VCaP (cell line): ENCODE data around the gene IQCK.
"Not testable (repeated sequence)": the region's sequence is repeated elsewhere in the genome, so short reads cannot be mapped to it uniquely, and the experiment has no call there.

Experiments
- H3K27ac ChIP-seq: fragments of 450-650 bp; 2 replicates; pipeline ENCODE4 v1.5.1; 2017
- TF ChIP-seq, protein P1 (sequence below): fragments of 450-650 bp; conservative IDR thresholded peaks from 2 replicates; pipeline ENCODE4 v1.5.1; 2017; ENCODE audit warnings: mild to moderate bottlenecking, moderate library complexity

The IQCK gene, protein sequence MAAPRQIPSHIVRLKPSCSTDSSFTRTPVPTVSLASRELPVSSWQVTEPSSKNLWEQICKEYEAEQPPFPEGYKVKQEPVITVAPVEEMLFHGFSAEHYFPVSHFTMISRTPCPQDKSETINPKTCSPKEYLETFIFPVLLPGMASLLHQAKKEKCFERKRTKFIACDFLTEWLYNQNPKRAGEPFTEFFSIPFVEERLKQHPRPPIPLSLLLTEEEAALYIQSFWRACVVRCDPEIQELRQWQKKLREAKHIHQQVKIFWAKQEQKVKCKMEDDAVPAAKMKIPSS

DNA sequence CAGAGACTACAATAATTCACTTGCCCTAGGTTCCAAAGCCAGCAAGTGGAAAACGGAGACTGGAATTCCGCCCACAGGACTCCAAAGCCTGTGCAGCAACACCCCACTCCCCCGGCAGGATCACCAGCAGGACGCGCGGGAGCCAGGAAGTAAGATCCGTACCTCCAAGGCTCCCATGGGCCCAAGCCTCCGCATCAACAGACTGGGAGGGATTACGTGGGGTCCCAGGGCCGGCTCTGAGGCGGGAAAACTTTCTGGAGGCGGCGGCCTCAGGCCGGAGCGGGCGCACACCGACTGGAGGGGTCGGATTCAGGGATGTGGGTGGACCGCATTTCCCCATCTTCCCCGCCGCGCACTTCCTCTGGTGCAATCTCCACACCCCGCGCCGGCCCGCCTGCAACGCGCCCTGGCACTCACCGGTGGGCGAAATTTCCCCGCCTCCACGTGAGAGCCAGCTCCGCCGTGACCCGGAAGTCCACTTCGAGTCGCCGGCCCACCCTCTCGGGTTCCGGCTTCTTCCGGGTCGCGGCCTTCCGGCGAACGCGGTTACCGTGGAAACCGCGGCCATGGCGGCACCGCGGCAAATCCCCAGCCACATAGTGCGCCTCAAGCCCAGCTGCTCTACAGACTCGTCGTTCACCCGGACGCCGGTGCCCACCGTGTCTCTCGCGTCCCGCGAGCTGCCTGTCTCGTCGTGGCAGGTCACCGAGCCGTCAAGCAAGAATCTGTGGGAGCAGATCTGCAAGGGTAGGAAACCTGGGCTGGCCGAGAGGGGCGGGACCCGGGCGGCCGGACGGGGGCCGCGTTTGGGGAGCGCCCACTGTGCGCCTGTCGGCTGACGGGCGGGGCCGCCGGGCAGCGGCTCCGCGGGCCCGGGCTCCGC is at the start of gene IQCK, which contains the start of gene KNOP1:
Gene IQCK, plus strand, starts transcription at position 531 of the 883 bp plus-strand sequence. Its CDS starts 36 bp downstream, at position 567.
Gene KNOP1, minus strand, starts transcription at position 487 of the 883 bp plus-strand sequence. CDS start 3,192 bp downstream, outside the sequence.
- H3K27ac ChIP-seq: peak within 1 kb of the TSS; percentile 71
- TF ChIP-seq, protein P1, sequence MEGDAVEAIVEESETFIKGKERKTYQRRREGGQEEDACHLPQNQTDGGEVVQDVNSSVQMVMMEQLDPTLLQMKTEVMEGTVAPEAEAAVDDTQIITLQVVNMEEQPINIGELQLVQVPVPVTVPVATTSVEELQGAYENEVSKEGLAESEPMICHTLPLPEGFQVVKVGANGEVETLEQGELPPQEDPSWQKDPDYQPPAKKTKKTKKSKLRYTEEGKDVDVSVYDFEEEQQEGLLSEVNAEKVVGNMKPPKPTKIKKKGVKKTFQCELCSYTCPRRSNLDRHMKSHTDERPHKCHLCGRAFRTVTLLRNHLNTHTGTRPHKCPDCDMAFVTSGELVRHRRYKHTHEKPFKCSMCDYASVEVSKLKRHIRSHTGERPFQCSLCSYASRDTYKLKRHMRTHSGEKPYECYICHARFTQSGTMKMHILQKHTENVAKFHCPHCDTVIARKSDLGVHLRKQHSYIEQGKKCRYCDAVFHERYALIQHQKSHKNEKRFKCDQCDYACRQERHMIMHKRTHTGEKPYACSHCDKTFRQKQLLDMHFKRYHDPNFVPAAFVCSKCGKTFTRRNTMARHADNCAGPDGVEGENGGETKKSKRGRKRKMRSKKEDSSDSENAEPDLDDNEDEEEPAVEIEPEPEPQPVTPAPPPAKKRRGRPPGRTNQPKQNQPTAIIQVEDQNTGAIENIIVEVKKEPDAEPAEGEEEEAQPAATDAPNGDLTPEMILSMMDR: no peak

DNA sequence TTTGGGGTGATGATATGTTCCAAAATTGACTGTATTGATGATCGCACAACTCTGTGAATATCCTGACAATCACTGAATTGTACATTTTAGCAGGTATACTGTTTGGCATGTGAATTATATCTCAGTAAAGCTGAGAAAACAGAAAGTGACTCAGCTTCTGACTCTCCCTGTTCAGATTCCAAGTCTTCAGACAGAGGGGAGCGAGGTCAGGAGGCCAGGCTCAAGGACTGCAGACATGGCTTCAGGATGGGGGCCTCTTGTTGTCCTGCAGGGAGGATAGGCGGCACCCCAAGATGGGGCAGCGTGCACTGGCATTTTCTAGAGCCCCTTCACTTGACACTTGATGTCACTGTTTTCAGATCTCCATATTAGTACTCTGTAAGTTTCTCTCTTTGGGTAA is 45.7 kb upstream of the IQCK start:
- TF ChIP-seq, protein P1: no peak
- no peak overlapping the region for H3K27ac ChIP-seq

DNA sequence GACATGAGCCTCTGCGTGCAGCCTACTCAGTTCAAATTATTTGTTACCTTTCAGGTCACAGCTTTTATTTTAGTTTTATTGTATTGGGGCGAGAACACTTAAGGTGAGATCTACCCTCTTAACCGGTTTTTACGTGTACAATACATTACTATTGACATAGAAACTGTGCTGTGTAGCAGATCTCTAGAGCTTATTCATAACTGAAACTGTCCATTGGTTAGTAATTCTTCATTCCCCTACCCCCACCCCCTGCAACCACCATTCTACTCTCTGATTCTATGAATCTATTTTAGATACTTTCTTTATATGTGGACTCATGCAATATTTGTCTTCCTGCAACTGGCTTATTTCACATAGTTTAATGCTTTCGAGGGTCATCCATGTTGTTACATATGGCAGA is 43.6 kb upstream of the IQCK start:
- TF ChIP-seq, protein P1: no peak
- no peak overlapping the region for H3K27ac ChIP-seq

DNA sequence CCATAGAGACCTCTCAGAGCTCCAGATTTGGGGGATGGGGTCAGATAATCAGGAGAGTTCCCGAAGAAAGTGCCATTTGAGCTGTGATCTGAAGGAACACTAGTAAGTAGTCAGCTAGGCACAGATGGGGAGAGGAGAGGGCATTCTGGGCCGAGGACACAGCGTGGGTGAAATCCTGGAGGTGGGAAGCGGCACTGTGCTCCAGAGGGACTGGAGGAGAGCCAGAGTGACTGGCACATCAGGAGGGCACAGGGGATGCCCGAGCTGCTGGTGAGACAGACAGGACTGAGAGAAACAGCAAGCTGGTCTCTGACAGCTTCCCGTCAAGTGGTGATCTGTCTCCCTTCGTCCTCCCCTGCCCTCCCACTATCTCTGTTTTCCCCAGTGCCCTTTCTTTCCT is 40.7 kb upstream of the IQCK start:
- TF ChIP-seq, protein P1: no peak

DNA sequence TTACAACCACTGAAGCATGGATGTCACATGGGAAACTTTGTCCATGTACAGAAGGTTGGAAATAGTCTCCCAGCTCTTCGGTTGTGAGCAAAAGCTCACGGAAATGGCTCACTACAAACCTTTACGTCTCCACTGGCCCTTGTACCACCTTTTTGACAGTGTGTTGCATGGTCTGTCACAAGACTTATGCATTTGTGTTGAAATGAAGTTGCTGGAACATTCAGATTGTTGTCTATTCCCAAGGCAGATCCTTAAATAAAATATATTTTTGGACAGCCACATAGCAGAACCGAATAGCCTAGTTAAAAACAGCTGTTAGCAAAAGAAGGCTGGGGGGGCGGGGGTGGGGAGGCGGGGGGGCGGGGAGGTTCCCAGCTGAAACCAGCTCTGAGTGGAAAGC is 39.3 kb upstream of the IQCK start:
- H3K27ac ChIP-seq: no peak overlapping the region
- TF ChIP-seq, protein P1: no peak

More for the DNA sequence above, 40.7 kb upstream of the IQCK start:
- H3K27ac ChIP-seq: no peak overlapping the region

DNA sequence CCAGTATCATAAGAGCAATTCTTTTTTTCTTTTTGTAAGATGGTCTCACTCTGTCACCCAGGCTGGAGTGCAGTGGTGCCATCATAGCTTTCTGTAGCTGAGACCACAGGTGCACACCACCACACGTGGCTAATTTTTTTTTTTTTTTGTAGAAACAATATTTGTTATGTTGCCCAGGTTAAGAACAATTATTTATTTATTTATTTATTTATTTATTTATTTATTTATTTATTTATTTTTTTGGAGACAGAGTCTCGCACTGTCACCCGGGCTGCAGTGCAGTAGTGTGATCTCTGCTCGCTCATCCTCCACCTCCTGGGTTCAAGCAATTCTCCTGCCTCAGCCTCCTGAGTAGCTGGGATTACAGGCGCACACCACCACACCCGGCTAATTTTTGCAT is 38.8 kb upstream of the IQCK start:
- H3K27ac ChIP-seq: not testable (repeated sequence)

DNA sequence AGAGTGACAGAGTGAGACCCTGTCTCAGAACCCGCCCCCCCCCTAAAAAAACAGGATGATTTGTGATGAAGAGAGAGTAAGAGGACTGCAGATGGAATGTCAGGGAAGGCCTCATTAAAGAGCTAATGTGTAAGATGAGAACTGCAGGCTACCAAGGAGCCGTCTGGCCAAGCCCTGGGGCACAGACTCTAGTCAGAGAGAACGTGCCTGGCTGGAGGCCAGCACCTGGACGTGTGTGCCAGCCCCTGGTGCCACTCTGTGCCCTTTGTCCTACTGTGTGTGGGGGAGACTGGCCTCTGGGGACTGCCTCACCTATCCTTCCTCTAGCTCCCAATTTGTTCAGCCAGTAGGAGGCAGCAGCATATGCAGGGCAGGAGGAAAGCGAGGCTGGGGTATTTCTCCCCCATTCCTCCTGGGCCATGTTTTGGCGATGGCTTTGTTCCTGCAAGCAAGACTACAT is 37.2 kb upstream of the IQCK start:
- H3K27ac ChIP-seq: no peak overlapping the region
- TF ChIP-seq, protein P1: no peak
